Measurements from ENCODE around the gene SSU72.

DNA sequence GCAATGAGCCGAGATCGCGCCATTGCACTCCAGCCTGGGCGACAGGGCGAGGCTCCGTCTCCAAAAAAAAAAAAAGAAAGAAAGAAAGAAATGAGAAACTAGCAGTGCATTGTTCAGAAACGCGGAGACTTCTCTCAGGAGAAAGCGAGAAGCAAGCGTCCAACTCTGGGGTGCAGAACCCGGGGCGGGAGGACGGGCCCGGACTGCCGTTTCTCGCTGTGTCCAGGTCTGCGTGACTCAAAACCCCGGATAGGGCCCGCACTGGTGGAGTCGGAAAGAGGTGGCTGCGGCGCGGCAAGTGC is 40.2 kb upstream of the SSU72 start:
- TF ChIP-seq CTCF (IDR thresholded peaks at IDR 0.05; ENCODE audit: low read depth, low read length) (no peak), MYC (IDR thresholded peaks at IDR 0.05; ENCODE audit: low read depth, low read length) (peak; percentile 51; the same call in 1 of the 2 replicates), POLR2A (IDR thresholded peaks at IDR 0.05; ENCODE audit: extremely low read depth, insufficient read length) (peak; percentile 4)
- TF ChIP-seq, protein P1, sequence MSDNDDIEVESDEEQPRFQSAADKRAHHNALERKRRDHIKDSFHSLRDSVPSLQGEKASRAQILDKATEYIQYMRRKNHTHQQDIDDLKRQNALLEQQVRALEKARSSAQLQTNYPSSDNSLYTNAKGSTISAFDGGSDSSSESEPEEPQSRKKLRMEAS (IDR thresholded peaks at IDR 0.05; ENCODE audit: low read depth, low read length) = no peak; the same call in 1 of the 2 replicates

All from NB4 (cell line).